H1 (cell line): ENCODE results near the gene SNU13. TPM values are rescaled to one million over a fixed set of nuclear protein-coding genes. Genes with fewer than 3 reads are reported as not detected.

Experiments used
- ASH2L ChIP-seq: fragments of 200-600, 300-600 bp; sonication (generic); IDR thresholded peaks from one replicate; pipeline ENCODE4 v1.7.1; 2017; ENCODE audit warnings: low read length
- CREB1 ChIP-seq: IDR thresholded peaks from 2 replicates; pipeline ENCODE4 v1.6.1; 2012; ENCODE audit warnings: inconsistent platforms
- PHF8 ChIP-seq: fragments of 200-600 bp; sonication (generic); conservative IDR thresholded peaks from 2 replicates; pipeline ENCODE4 v1.7.1; 2012; ENCODE audit warnings: low read depth, mild to moderate bottlenecking, inconsistent platforms, low read length, moderate library complexity
- SIN3A ChIP-seq, 2 experiments: IDR thresholded peaks in 1 of 2; conservative IDR thresholded peaks in 1 of 2; 2 replicates each; pipeline ENCODE4 v1.6.1; 2011 to 2012; ENCODE audit warnings: low read length in 2 of 2, improper control_type of control experiment in 1 of 2, low read depth in 1 of 2, mild to moderate bottlenecking in 1 of 2
- TAF7 ChIP-seq: optimal IDR thresholded peaks from 2 replicates; pipeline ENCODE3; 2011; ENCODE audit warnings: low read depth, mild to moderate bottlenecking, inconsistent platforms, low read length, moderate library complexity, borderline replicate concordance
- TBP ChIP-seq: IDR thresholded peaks from 2 replicates; pipeline ENCODE4 v1.6.1; 2011; ENCODE audit warnings: low read depth, low read length, improper control_type of control experiment
- ZNF274 ChIP-seq: IDR thresholded peaks from 2 replicates; pipeline ENCODE4 v1.7.0; 2012; ENCODE audit warnings: low read length, borderline replicate concordance; ENCODE audit errors: extremely low read depth
- polyA plus RNA-seq, 7 experiments: library from polyadenylated mRNA; depleted of rRNA in 3 of 7; stranded (reverse) in 5 of 7; unstranded in 2 of 7; fragments of >200 nt in 5 of 7; fragments of 200-250 nt in 2 of 7; gene quantifications; 1 replicate in 5 of 7; 2 replicates in 1 of 7; 4 replicates in 1 of 7; pipeline versions ENCODE4 v1.2.1 to v1.2.3, GENCODE V29; 2011 to 2013; ENCODE audit warnings: missing spikeins in 2 of 7, mixed read lengths in 2 of 7
- total RNA-seq: library from RNA; stranded (reverse); fragmentation: NEBNext Ultra II Directional; extraction: Animal tissue kit (Norgen Biotek cat#: 25700); gene quantifications from 2 replicates; pipeline ENCODE4 v1.2.1, GENCODE V29; 2021

SNU13 gene
- total and polyA plus RNA-seq, 2 of the 8 experiments (the other 6 are each of a cell fraction or from before 2014, with no cell fraction given): 241 to 281 TPM

DNA sequence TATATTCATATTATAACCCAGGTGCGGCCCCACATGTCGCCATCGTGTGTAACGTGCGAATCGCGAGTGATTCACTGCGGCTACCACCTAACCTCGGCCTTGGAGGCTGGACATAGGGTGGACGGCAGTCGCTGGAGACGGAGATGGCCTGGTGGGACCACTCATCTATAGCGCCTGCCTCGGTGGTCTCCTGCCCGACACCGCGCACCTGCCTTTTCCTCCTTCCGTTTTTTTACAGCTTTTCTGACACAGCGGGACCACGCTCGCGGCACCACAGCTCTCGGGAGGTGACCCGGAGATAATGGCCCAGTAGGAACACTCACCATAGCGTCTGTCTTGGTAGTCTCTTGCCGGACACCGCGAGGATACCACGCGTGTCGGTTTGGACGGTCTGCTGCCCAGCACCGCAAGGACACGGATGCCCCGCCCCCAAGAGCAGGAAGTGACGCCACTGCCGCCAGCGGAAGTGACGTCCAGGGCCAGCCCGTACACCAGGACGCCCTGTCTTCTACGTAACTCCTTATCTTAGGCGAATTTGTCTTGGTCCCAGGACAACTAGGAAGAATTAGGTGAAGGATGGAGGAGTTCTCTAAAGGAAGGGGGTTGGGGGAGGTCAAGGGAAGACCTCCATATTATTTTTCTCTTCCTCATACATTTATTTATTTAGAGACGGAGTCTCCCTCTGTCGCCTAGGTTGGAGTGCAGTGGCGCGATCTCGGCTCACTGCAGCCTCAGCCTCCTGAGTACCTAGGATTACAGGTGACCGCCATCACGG is 6.4 kb downstream of the SNU13 start (continued):
- TF ChIP-seq PHF8: peak; percentile 41; the same call in 1 of the 2 replicates
- 0 out of 4 replicates have a peak, but pooled peaks of 1 of the 2 experiments have one; percentile 24 for TF ChIP-seq SIN3A (conservative IDR thresholded peaks at IDR 0.05 in 1 of 2, IDR thresholded peaks at IDR 0.05 in 1 of 2; ENCODE audit: low read depth in 1 of 2, low read length in 2 of 2)
- TF ChIP-seq ASH2L: no peak
- peak; percentile 72; the same call in 1 of the 2 replicates for TF ChIP-seq TBP
- peak; percentile 97 for TF ChIP-seq CREB1
- TF ChIP-seq TAF7: peak; percentile 68
- no peak for TF ChIP-seq ZNF274
